NT2/D1 (cell line): ENCODE data around the gene ZNF844.

Experiments used
- SUZ12 ChIP-seq: IDR thresholded peaks from 2 replicates; pipeline ENCODE4 v1.6.1; 2011; ENCODE audit not compliant: insufficient read length, insufficient read depth; ENCODE audit errors: extremely low read depth
- YY1 ChIP-seq: IDR thresholded peaks from 2 replicates; pipeline ENCODE4 v1.6.1; 2011; ENCODE audit not compliant: insufficient read length, insufficient read depth
- ZNF274 ChIP-seq: IDR thresholded peaks from 2 replicates; pipeline ENCODE4 v1.6.1; 2011; ENCODE audit warnings: mild to moderate bottlenecking, low read depth, low read length

GRCh38 chr19:12043752-12044422 is 20.6 kb upstream of the ZNF844 start:
- TF ChIP-seq ZNF274 (peak; percentile 66), SUZ12 (no peak), YY1 (no peak)
